A673 (cell line): ENCODE measurements around the gene PRPF4. TPM values are rescaled to one million over a fixed set of nuclear protein-coding genes. Genes with fewer than 3 reads are reported as not detected.

Experiments used
- BruUV-seq: library from RNA; stranded (reverse); fragments of 400-500 nt; replicated peaks from 2 replicates; lab custom pipeline; 2021; lab: Mats Ljungman, UMichigan
- CTCF ChIA-PET: fragments of 300-600 bp; sonication (Branson Sonifier 250); formaldehyde crosslinking; loops from one replicate; lab custom pipeline; 2022; ENCODE audit warnings: antibody characterized with exemption; lab: Charles Lee
- POLR2A ChIA-PET: fragments of 300-600 bp; sonication (Branson Sonifier 250); formaldehyde crosslinking; loops from one replicate; lab custom pipeline; 2022; ENCODE audit warnings: antibody characterized with exemption; ENCODE audit not compliant: low non-redundant PET; lab: Charles Lee
- DNase-seq: peaks from one replicate; pipeline ENCODE4 v3.0.0-alpha.2; 2015; ENCODE audit warnings: low spot score
- H3K27ac ChIP-seq: fragments of 200-600 bp; sonication (generic); 2 replicates; pipeline ENCODE4 v1.5.1; 2016; ENCODE audit warnings: mixed run types, low read depth, mild to moderate bottlenecking, mixed read lengths, antibody characterized with exemption, low read length; ENCODE audit not compliant: poor library complexity, severe bottlenecking
- H3K27me3 ChIP-seq: fragments of 200-600 bp; sonication (generic); replicated peaks from 2 replicates; pipeline ENCODE4 v1.6.1; 2017; ENCODE audit warnings: mixed run types, low read depth, mild to moderate bottlenecking, mixed read lengths, antibody characterized with exemption, low read length; ENCODE audit not compliant: insufficient read depth, poor library complexity
- H3K36me3 ChIP-seq: fragments of 200-600 bp; sonication (generic); 2 replicates; pipeline ENCODE4 v1.6.1; 2016; ENCODE audit warnings: mixed run types, mild to moderate bottlenecking, mixed read lengths, antibody characterized with exemption, low read length; ENCODE audit not compliant: insufficient read depth, poor library complexity, severe bottlenecking
- H3K4me1 ChIP-seq: fragments of 200-600 bp; sonication (generic); 2 replicates; pipeline ENCODE4 v1.6.1; 2017; ENCODE audit warnings: mixed run types, mild to moderate bottlenecking, mixed read lengths, antibody characterized with exemption, low read length; ENCODE audit not compliant: insufficient read depth, poor library complexity, severe bottlenecking
- H3K4me3 ChIP-seq: fragments of 200-600 bp; sonication (generic); 2 replicates; pipeline ENCODE4 v1.5.1; 2016; ENCODE audit warnings: low read depth, mixed run types, mild to moderate bottlenecking, mixed read lengths, low read length; ENCODE audit not compliant: poor library complexity, severe bottlenecking
- H3K9me3 ChIP-seq: fragments of 200-600 bp; sonication (generic); 2 replicates; pipeline ENCODE4 v1.6.1; 2016; ENCODE audit warnings: mixed run types, low read depth, mild to moderate bottlenecking, mixed read lengths, antibody characterized with exemption, low read length; ENCODE audit not compliant: poor library complexity, severe bottlenecking
- EZH2 ChIP-seq: fragments of 200-600 bp; sonication (generic); IDR thresholded peaks from 2 replicates; pipeline ENCODE4 v1.6.1; 2017; ENCODE audit warnings: borderline replicate concordance, low read depth, mild to moderate bottlenecking, mixed read lengths, antibody characterized with exemption, low read length; ENCODE audit not compliant: poor library complexity, severe bottlenecking
- intact Hi-C: fragments of 100-400 bp; cut with micrococcal nuclease; formaldehyde crosslinking; loops from one replicate; pipeline ENCODE4 v1.10.0; 2022; ENCODE audit not compliant: unreplicated experiment
- total RNA-seq: library from RNA; stranded (reverse); gene quantifications from 2 replicates; pipeline ENCODE4 v1.2.3, GENCODE V29; 2021
- TF ChIP-seq, protein P1 (sequence below): fragments of 300-800, 200-600 bp; sonication (generic); conservative IDR thresholded peaks from 2 replicates; pipeline ENCODE4 v1.5.1; 2017; ENCODE audit warnings: low read depth, mild to moderate bottlenecking, antibody characterized with exemption, low read length, moderate library complexity, mixed read lengths

Gene PRPF4
- total RNA-seq, 1 experiment from 2014 or later, result 59.8 TPM

DNA sequence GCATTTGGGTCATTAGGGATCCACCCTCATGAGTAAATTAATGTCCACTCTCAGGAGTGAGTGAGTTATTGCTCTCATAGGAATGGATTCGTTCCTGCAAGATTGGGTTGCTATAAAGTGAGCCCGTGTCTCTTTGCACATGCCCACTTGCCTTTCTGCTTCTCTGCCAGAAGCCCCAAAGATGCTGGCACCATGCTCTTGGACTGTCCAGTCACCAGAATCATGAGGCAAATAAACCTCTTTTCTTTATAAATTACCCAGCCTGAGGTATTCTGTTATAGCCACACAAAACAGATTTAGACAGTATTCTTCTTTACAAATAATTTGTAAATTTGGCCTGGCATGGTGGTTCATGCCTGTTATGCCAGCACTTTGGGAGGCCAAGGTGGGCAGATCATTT lies 24.7 kb upstream of the PRPF4 start:
- no TSS peak for BruUV-seq
- Histone ChIP-seq H3K27me3 (no peaks in the 10 kb centered on the region), H3K27ac (no peak overlapping the region), H3K4me1 (no peaks in the 10 kb centered on the region), H3K36me3 (no peaks in the 10 kb centered on the region), H3K9me3 (no peaks in the 10 kb centered on the region), H3K4me3 (no peak overlapping the region)
- no peak for DNase-seq
- no peak for TF ChIP-seq EZH2
- TF ChIP-seq, protein P1, sequence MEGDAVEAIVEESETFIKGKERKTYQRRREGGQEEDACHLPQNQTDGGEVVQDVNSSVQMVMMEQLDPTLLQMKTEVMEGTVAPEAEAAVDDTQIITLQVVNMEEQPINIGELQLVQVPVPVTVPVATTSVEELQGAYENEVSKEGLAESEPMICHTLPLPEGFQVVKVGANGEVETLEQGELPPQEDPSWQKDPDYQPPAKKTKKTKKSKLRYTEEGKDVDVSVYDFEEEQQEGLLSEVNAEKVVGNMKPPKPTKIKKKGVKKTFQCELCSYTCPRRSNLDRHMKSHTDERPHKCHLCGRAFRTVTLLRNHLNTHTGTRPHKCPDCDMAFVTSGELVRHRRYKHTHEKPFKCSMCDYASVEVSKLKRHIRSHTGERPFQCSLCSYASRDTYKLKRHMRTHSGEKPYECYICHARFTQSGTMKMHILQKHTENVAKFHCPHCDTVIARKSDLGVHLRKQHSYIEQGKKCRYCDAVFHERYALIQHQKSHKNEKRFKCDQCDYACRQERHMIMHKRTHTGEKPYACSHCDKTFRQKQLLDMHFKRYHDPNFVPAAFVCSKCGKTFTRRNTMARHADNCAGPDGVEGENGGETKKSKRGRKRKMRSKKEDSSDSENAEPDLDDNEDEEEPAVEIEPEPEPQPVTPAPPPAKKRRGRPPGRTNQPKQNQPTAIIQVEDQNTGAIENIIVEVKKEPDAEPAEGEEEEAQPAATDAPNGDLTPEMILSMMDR, result no peak
- intact Hi-C loops, result no loop called here
- ChIA-PET CTCF (no interaction called here), POLR2A (no interaction called here)

DNA sequence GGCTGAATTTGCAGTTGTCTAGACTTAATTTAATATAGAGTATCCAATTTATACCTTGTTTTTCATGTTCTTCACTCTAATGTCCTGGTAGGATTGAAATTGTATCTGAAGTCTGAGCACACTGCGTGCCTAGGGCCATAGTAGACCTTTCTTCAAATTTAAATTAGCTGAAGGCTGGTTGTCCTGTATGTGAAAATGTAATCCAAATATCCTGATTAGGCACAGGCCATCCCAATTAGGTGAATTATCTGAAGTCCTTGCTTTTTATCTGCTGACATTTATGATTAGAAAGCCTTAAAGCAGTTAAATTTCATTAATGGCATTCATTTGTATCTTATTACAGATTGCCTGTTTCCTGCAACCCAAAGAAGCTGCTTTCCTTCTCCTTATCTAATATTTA lies 20.5 kb upstream of the PRPF4 start:
- CTCF ChIA-PET, result no interaction called here
- Histone ChIP-seq H3K4me1 (no peaks in the 10 kb centered on the region), H3K27ac (no peak overlapping the region), H3K36me3 (peaks cover 23% of the 10 kb centered on the region), H3K4me3 (no peak overlapping the region), H3K27me3 (no peaks in the 10 kb centered on the region), H3K9me3 (no peaks in the 10 kb centered on the region)
- no TSS peak for BruUV-seq
- POLR2A ChIA-PET, result no interaction called here
- intact Hi-C loops, result no loop called here
- DNase-seq, result no peak
- no peak for TF ChIP-seq EZH2
- TF ChIP-seq, protein P1, result no peak

DNA sequence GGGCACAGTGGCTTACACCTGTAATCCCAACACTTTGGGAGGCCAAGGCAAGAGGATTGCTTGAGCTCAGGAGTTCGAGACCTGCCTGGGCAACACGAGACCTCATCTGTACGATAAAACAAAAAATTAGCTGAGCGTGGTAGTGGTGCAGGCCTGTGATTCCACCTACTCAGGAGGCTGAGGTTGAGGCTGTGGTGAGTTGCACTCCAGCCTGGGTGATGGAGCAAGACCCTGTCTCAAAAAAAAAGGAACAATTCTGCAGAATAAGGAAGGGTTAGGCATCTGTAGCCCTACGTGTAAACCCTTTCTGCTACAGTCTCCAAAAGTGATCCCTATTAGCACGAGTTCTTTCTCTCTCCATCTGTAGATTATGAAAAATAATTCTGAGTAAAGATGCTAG lies 20.0 kb upstream of the PRPF4 start:
- ChIA-PET POLR2A (no interaction called here), CTCF (no interaction called here)
- DNase-seq, result no peak
- Histone ChIP-seq H3K9me3 (no peaks in the 10 kb centered on the region), H3K36me3 (peaks cover 23% of the 10 kb centered on the region), H3K4me1 (no peaks in the 10 kb centered on the region), H3K27ac (no peak overlapping the region), H3K4me3 (no peak overlapping the region), H3K27me3 (no peaks in the 10 kb centered on the region)
- no TSS peak for BruUV-seq
- no peak for TF ChIP-seq EZH2
- TF ChIP-seq, protein P1, result no peak
- intact Hi-C loops, result no loop called here
